ENCODE data around the gene WDFY4.

DNA sequence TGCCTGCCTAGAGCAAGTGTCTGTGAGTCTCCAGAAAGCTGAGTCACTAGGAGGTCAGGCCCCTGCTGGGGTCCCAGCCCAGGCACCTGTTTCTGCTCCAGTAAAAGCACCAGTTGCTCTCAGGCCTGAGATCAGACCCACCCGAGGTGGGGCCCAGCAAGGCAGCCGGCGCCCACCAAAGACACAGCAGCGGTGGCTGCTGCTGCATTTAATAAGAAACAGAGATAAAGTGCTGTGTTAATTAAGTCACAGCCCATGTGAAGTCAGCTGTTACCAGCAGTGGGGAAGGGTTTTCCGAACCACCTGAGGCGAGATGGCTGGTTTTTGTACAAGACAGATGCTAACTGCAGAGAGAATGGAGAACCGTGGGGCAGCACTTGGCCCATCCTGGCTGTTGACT is 267.0 kb downstream of the WDFY4 start:
- no peak for TF ChIP-seq EZH2 (IDR thresholded peaks at IDR 0.05; ENCODE audit: borderline replicate concordance, insufficient read depth, low read length, poor library complexity, severe bottlenecking)
- TF ChIP-seq, protein P1, sequence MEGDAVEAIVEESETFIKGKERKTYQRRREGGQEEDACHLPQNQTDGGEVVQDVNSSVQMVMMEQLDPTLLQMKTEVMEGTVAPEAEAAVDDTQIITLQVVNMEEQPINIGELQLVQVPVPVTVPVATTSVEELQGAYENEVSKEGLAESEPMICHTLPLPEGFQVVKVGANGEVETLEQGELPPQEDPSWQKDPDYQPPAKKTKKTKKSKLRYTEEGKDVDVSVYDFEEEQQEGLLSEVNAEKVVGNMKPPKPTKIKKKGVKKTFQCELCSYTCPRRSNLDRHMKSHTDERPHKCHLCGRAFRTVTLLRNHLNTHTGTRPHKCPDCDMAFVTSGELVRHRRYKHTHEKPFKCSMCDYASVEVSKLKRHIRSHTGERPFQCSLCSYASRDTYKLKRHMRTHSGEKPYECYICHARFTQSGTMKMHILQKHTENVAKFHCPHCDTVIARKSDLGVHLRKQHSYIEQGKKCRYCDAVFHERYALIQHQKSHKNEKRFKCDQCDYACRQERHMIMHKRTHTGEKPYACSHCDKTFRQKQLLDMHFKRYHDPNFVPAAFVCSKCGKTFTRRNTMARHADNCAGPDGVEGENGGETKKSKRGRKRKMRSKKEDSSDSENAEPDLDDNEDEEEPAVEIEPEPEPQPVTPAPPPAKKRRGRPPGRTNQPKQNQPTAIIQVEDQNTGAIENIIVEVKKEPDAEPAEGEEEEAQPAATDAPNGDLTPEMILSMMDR (IDR thresholded peaks at IDR 0.05; ENCODE audit: poor library complexity, severe bottlenecking): no peak
- no peak for TF ChIP-seq POLR2AphosphoS5 (IDR thresholded peaks at IDR 0.05)
